ENCODE data around the gene LHFPL6.

The LHFPL6 gene

DNA sequence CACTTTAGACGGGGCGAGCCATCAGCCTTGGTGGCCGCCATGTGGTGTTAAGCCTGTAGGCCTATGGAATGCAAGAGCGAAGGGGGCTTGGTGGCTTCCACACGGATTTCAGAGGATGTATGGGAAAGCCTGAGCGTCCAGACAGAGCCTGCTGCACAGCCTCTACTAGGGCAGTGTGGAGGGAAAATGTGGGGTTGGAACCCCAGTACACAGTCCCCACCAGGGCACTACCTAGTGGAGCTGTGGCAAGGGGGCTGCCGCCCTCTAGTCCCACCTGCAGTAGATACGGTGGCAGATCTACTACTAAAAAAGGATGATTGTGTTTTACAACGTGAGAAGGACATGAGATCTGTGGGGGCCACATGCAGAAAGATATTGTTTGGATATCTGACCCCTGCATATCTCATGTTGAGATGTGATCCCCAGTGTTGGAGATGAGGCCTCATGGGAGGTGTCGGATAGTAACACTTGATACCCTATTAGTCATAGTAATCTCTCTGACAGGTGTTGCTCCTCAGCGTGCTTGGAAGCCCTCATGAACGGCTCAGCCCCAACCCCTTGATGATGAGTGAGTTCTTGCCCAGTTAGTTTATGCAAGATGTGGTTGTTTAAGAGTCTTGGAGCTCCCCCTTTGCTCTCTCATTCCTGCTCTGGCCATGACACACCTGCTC, 45.6 kb downstream of the LHFPL6 start:
- Histone ChIP-seq H3K9me3 (ENCODE audit: insufficient read depth, low read depth, low read length) (no peaks in the 10 kb centered on the region), H2BK12ac (ENCODE audit: low read length) (no peak overlapping the region), H2AK5ac (ENCODE audit: low read length) (no peak overlapping the region), H3K36me3 (ENCODE audit: control insufficient read depth in 1 of 2, insufficient read depth in 2 of 2, low read length in 2 of 2) (no peaks in the 10 kb centered on the region), H3K4me2 (ENCODE audit: low read length) (no peak overlapping the region), H3K9ac (ENCODE audit: low read length) (no peak overlapping the region), H3K23ac (ENCODE audit: low read length) (no peak overlapping the region), H2BK5ac (ENCODE audit: low read depth, low read length, poor library complexity) (no peak overlapping the region), H3K79me1 (ENCODE audit: low read length) (no peaks in the 10 kb centered on the region), H3K18ac (ENCODE audit: low read length) (no peak overlapping the region), H4K12ac (ENCODE audit: low read depth, low read length) (no peak overlapping the region), H4K8ac (ENCODE audit: low read depth, low read length) (no peak overlapping the region), H3K4me3 (ENCODE audit: low read depth, low read length) (no peak overlapping the region), H2AFZ (ENCODE audit: insufficient read depth, low read length, poor library complexity) (no peak overlapping the region), H2BK120ac (ENCODE audit: insufficient read depth, low read length, poor library complexity) (no peak overlapping the region), H3K14ac (ENCODE audit: low read length) (no peak overlapping the region), H3K27me3 (ENCODE audit: insufficient read depth, low read length) (no peaks in the 10 kb centered on the region), H3K79me2 (ENCODE audit: control insufficient read depth, insufficient read depth, low read length, poor library complexity) (no peaks in the 10 kb centered on the region), H3K4me1 (ENCODE audit: control insufficient read depth in 1 of 2, insufficient read depth in 2 of 2, low read length in 2 of 2) (peaks cover 0 to 3% of the 10 kb centered on the region in 2 experiments), H3K4ac (ENCODE audit: low read depth, low read length) (no peak overlapping the region), H3K27ac (ENCODE audit: low read depth, low read length) (no peak overlapping the region), H4K91ac (ENCODE audit: low read depth, low read length) (no peak overlapping the region)
- DNase-seq, result no peak
- no CpG with 5 or more reads among the region's 12 CpGs for WGBS (ENCODE audit: extremely low coverage, insufficient coverage, insufficient read length)

DNA sequence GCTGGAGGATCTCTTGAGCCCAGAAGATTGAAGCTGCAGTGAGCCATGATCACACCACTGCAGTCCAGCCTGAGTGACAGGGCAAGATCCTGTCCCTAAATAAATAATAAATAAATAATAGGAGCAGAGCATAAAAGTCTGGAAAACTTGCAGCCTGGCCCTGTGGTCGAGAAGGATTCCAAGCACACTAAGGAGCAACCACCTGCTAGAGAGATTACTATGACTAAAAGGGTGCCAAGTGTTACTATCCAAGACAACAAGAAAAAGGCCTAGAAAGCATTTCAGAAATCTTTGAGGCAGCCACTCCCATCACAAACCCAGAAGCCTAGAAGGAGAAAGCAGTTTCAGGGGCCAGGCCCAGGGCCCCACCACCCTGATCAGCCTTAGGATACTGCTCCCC, 46.1 kb downstream of the LHFPL6 start:
- Histone ChIP-seq H3K23ac (ENCODE audit: low read length) (no peak overlapping the region), H3K4ac (ENCODE audit: low read depth, low read length) (no peak overlapping the region), H3K4me3 (ENCODE audit: low read depth, low read length) (no peak overlapping the region), H2AK5ac (ENCODE audit: low read length) (no peak overlapping the region), H4K12ac (ENCODE audit: low read depth, low read length) (no peak overlapping the region), H3K79me1 (ENCODE audit: low read length) (no peaks in the 10 kb centered on the region), H3K27me3 (ENCODE audit: insufficient read depth, low read length) (no peaks in the 10 kb centered on the region), H3K18ac (ENCODE audit: low read length) (no peak overlapping the region), H3K27ac (ENCODE audit: low read depth, low read length) (no peak overlapping the region), H3K4me1 (ENCODE audit: control insufficient read depth in 1 of 2, insufficient read depth in 2 of 2, low read length in 2 of 2) (peaks cover 0 to 3% of the 10 kb centered on the region in 2 experiments), H4K8ac (ENCODE audit: low read depth, low read length) (no peak overlapping the region), H3K4me2 (ENCODE audit: low read length) (no peak overlapping the region), H2AFZ (ENCODE audit: insufficient read depth, low read length, poor library complexity) (no peak overlapping the region), H2BK12ac (ENCODE audit: low read length) (no peak overlapping the region), H3K9ac (ENCODE audit: low read length) (no peak overlapping the region), H3K9me3 (ENCODE audit: insufficient read depth, low read depth, low read length) (no peaks in the 10 kb centered on the region), H4K91ac (ENCODE audit: low read depth, low read length) (no peak overlapping the region), H2BK5ac (ENCODE audit: low read depth, low read length, poor library complexity) (no peak overlapping the region), H3K14ac (ENCODE audit: low read length) (no peak overlapping the region), H3K36me3 (ENCODE audit: control insufficient read depth in 1 of 2, insufficient read depth in 2 of 2, low read length in 2 of 2) (no peaks in the 10 kb centered on the region), H3K79me2 (ENCODE audit: control insufficient read depth, insufficient read depth, low read length, poor library complexity) (no peaks in the 10 kb centered on the region), H2BK120ac (ENCODE audit: insufficient read depth, low read length, poor library complexity) (no peak overlapping the region)
- DNase-seq, result no peak
- no CpG with 5 or more reads among the region's 1 CpG for WGBS (ENCODE audit: extremely low coverage, insufficient coverage, insufficient read length)

DNA sequence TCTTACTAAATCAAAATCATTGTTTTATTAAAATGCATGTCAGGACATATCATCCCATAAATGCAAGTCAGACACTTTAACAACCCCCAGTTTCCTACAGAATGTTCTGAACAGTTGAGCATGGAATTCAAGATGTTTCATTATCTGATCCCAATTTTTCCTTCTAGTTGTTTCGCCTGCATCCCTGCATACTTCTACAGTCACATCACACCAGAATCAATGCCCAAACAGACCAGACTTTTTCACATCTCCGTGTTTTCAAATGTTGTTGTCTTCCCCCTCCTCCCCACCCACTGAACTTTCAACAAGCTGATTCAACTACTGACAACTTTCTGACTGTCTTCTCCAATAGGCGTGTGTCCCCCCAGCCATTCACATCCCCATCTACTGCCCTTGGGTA, 48.6 kb downstream of the LHFPL6 start:
- no peak overlapping the region for H3K9ac ChIP-seq (ENCODE audit: low read length)
- no peak overlapping the region for H3K18ac ChIP-seq (ENCODE audit: low read length)
- no peaks in the 10 kb centered on the region for H3K79me2 ChIP-seq (ENCODE audit: control insufficient read depth, insufficient read depth, low read length, poor library complexity)
- H2BK12ac ChIP-seq (ENCODE audit: low read length), result no peak overlapping the region
- H3K4me2 ChIP-seq (ENCODE audit: low read length), result no peak overlapping the region
- H4K12ac ChIP-seq (ENCODE audit: low read depth, low read length), result no peak overlapping the region
- H3K9me3 ChIP-seq (ENCODE audit: insufficient read depth, low read depth, low read length), result no peaks in the 10 kb centered on the region
- H3K27me3 ChIP-seq (ENCODE audit: insufficient read depth, low read length), result no peaks in the 10 kb centered on the region
- no peak overlapping the region for H4K91ac ChIP-seq (ENCODE audit: low read depth, low read length)
- no peak overlapping the region for H3K27ac ChIP-seq (ENCODE audit: low read depth, low read length)
- H3K36me3 ChIP-seq (ENCODE audit: control insufficient read depth in 1 of 2, insufficient read depth in 2 of 2, low read length in 2 of 2), result no peaks in the 10 kb centered on the region
- no CpG with 5 or more reads among the region's 3 CpGs for WGBS (ENCODE audit: extremely low coverage, insufficient coverage, insufficient read length)
- H3K14ac ChIP-seq (ENCODE audit: low read length), result no peak overlapping the region
- no peaks in the 10 kb centered on the region for H3K79me1 ChIP-seq (ENCODE audit: low read length)
- H3K4ac ChIP-seq (ENCODE audit: low read depth, low read length), result no peak overlapping the region
- H3K4me1 ChIP-seq (ENCODE audit: control insufficient read depth in 1 of 2, insufficient read depth in 2 of 2, low read length in 2 of 2), result peaks cover 0 to 3% of the 10 kb centered on the region in 2 experiments
- no peak overlapping the region for H2BK120ac ChIP-seq (ENCODE audit: insufficient read depth, low read length, poor library complexity)
- no peak overlapping the region for H2AK5ac ChIP-seq (ENCODE audit: low read length)
- no peak overlapping the region for H2AFZ ChIP-seq (ENCODE audit: insufficient read depth, low read length, poor library complexity)
- no peak overlapping the region for H3K4me3 ChIP-seq (ENCODE audit: low read depth, low read length)
- DNase-seq, result peak; percentile 23 to 62
- no peak overlapping the region for H2BK5ac ChIP-seq (ENCODE audit: low read depth, low read length, poor library complexity)
- no peak overlapping the region for H3K23ac ChIP-seq (ENCODE audit: low read length)
- no peak overlapping the region for H4K8ac ChIP-seq (ENCODE audit: low read depth, low read length)

DNA sequence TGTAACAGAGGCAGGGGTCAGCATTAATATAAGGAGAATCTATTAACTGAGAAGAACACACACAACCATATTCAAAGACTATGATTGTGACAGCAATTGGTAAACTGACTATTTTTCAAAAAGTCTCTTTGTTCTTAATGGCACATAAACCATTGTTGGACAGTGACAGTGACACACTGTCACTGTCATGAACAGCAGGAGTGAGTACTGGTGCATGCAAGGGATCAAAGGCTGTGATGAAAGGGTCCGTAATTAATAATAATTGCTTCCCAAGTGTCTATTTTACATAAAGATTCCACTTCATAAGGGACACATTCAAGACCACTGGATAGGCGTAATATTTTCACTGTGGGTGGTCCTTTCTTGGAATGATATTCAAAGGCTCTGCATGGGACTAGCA, 50.7 kb downstream of the LHFPL6 start:
- H4K12ac ChIP-seq (ENCODE audit: low read depth, low read length), result no peak overlapping the region
- H3K23ac ChIP-seq (ENCODE audit: low read length), result no peak overlapping the region
- H3K18ac ChIP-seq (ENCODE audit: low read length), result no peak overlapping the region
- H2BK120ac ChIP-seq (ENCODE audit: insufficient read depth, low read length, poor library complexity), result no peak overlapping the region
- H4K8ac ChIP-seq (ENCODE audit: low read depth, low read length), result no peak overlapping the region
- H3K79me2 ChIP-seq (ENCODE audit: control insufficient read depth, insufficient read depth, low read length, poor library complexity), result no peaks in the 10 kb centered on the region
- H3K14ac ChIP-seq (ENCODE audit: low read length), result no peak overlapping the region
- H3K27ac ChIP-seq (ENCODE audit: low read depth, low read length), result no peak overlapping the region
- H4K91ac ChIP-seq (ENCODE audit: low read depth, low read length), result no peak overlapping the region
- no peaks in the 10 kb centered on the region for H3K9me3 ChIP-seq (ENCODE audit: insufficient read depth, low read depth, low read length)
- DNase-seq, result no peak
- H3K9ac ChIP-seq (ENCODE audit: low read length), result no peak overlapping the region
- no peaks in the 10 kb centered on the region for H3K27me3 ChIP-seq (ENCODE audit: insufficient read depth, low read length)
- H3K4me2 ChIP-seq (ENCODE audit: low read length), result no peak overlapping the region
- H2BK5ac ChIP-seq (ENCODE audit: low read depth, low read length, poor library complexity), result no peak overlapping the region
- H2AK5ac ChIP-seq (ENCODE audit: low read length), result no peak overlapping the region
- no CpG with 5 or more reads among the region's 2 CpGs for WGBS (ENCODE audit: extremely low coverage, insufficient coverage, insufficient read length)
- no peak overlapping the region for H3K4ac ChIP-seq (ENCODE audit: low read depth, low read length)
- no peaks in the 10 kb centered on the region for H3K36me3 ChIP-seq (ENCODE audit: control insufficient read depth in 1 of 2, insufficient read depth in 2 of 2, low read length in 2 of 2)
- H3K4me1 ChIP-seq (ENCODE audit: control insufficient read depth in 1 of 2, insufficient read depth in 2 of 2, low read length in 2 of 2), result peaks cover 0 to 3% of the 10 kb centered on the region in 2 experiments
- no peak overlapping the region for H2AFZ ChIP-seq (ENCODE audit: insufficient read depth, low read length, poor library complexity)
- H2BK12ac ChIP-seq (ENCODE audit: low read length), result no peak overlapping the region
- no peak overlapping the region for H3K4me3 ChIP-seq (ENCODE audit: low read depth, low read length)
- no peaks in the 10 kb centered on the region for H3K79me1 ChIP-seq (ENCODE audit: low read length)

All from trophoblast cell (in vitro differentiated cells and primary cell).